K562 (cell line): ENCODE results near the gene ALDH16A1. TPM values are rescaled to one million over a fixed set of nuclear protein-coding genes. Genes with fewer than 3 reads are reported as not detected.
A peak's percentile ranks its signal among the peaks of the same experiment; 100 is the strongest.

Experiments used
- ATAC-seq: fragments of 200-7000 bp; cut with Tn5 transposase; 3 replicates; pipeline ENCODE4 v1.9.1; 2020; ENCODE audit warnings: moderate library complexity
- BruUV-seq: library from RNA; stranded (reverse); fragments of 400-500 nt; replicated peaks from 2 replicates; lab custom pipeline; 2021; lab: Mats Ljungman, UMichigan
- CTCF ChIA-PET: fragments of 300-600 bp; formaldehyde crosslinking; extraction: SDS; loops from one replicate; lab custom pipeline; 2021; ENCODE audit warnings: low intra/inter-chr PET ratio; lab: Yijun Ruan, JAX
- POLR2A ChIA-PET: fragments of 300-600, 350-650 bp; sonication (Branson Sonifier 250); formaldehyde crosslinking; extraction: SDS; loops from one replicate; lab custom pipeline; 2021; ENCODE audit warnings: antibody characterized with exemption, inconsistent platforms; lab: Yijun Ruan, JAX
- DNase-seq, 4 experiments: peaks; one replicate each; pipeline versions ENCODE4 v3.0.0 to v3.0.0-alpha.2; 2011 to 2018; ENCODE audit warnings: low spot score in 3 of 4, mixed read lengths in 3 of 4; ENCODE audit errors: extremely low read depth in 1 of 4
- FAIRE-seq: peaks from 2 replicates; lab custom pipeline; 2011; peaks lifted over from hg19 to GRCh38; lab: Jason Lieb, UNC
- H2AFZ ChIP-seq: 2 replicates; pipeline ENCODE4 v1.6.0; 2011; ENCODE audit warnings: low read depth, low read length, control low read depth, inconsistent platforms
- H3K27ac ChIP-seq: fragments of 200-600 bp; 3 replicates; pipeline ENCODE4 v1.8.0; 2011; ENCODE audit warnings: low read depth, mild to moderate bottlenecking, control low read depth, inconsistent platforms, low read length, moderate library complexity, mixed read lengths; ENCODE audit errors: extremely low read depth
- H3K27me3 ChIP-seq, 2 experiments: fragments of 300-600 bp in 1 of 2; 2 replicates in 1 of 2; 3 replicates in 1 of 2; pipeline versions ENCODE4 v1.6.0 to v1.8.0; 2011; ENCODE audit warnings: inconsistent platforms in 2 of 2, low read length in 2 of 2, mild to moderate bottlenecking in 1 of 2, mixed read lengths in 1 of 2, moderate library complexity in 1 of 2; ENCODE audit not compliant: control insufficient read depth in 2 of 2, insufficient read depth in 2 of 2
- H3K36me3 ChIP-seq: fragments of 300-600 bp; 3 replicates; pipeline ENCODE4 v1.8.0; 2011; ENCODE audit warnings: mild to moderate bottlenecking, low read length, inconsistent platforms; ENCODE audit not compliant: control insufficient read depth, insufficient read depth
- H3K4me1 ChIP-seq, 2 experiments: fragments of 200-600 bp in 1 of 2; replicated peaks in 1 of 2; 2 replicates in 1 of 2; 3 replicates in 1 of 2; pipeline versions ENCODE4 v1.5.1 to v1.8.0; 2011; ENCODE audit warnings: inconsistent platforms in 2 of 2, low read length in 2 of 2, mild to moderate bottlenecking in 1 of 2, mixed read lengths in 1 of 2, moderate library complexity in 1 of 2; ENCODE audit not compliant: control insufficient read depth in 2 of 2, insufficient read depth in 2 of 2
- H3K4me2 ChIP-seq: 2 replicates; pipeline ENCODE4 v1.6.1; 2011; ENCODE audit warnings: low read length, control low read depth, inconsistent platforms, mixed read lengths; ENCODE audit not compliant: insufficient read depth
- H3K4me3 ChIP-seq: fragments of 200-600 bp; sonication (generic), shearing (Covaris generic); 2 replicates; pipeline ENCODE4 v1.5.1; 2016; ENCODE audit warnings: control low read depth, inconsistent platforms
- H3K79me2 ChIP-seq: fragments of 200-600 bp; 3 replicates; pipeline ENCODE4 v1.8.0; 2011; ENCODE audit warnings: low read length, inconsistent platforms; ENCODE audit not compliant: control insufficient read depth, insufficient read depth
- H3K9ac ChIP-seq, 2 experiments: 2 replicates each; pipeline versions ENCODE4 v1.6.0 to v1.6.1; 2011; ENCODE audit warnings: low read depth in 2 of 2, low read length in 2 of 2, control low read depth in 1 of 2, inconsistent platforms in 1 of 2, mild to moderate bottlenecking in 1 of 2, mixed read lengths in 1 of 2; ENCODE audit not compliant: insufficient read depth in 1 of 2
- H3K9me1 ChIP-seq: one replicate; pipeline ENCODE4 v1.6.0; 2011; ENCODE audit warnings: inconsistent platforms, mild to moderate bottlenecking, low read length, moderate library complexity; ENCODE audit not compliant: control insufficient read depth, insufficient read depth
- H3K9me3 ChIP-seq: replicated peaks from 2 replicates; pipeline ENCODE4 v1.5.1; 2011; ENCODE audit warnings: low read depth, low read length, inconsistent platforms; ENCODE audit not compliant: control insufficient read depth, insufficient read depth
- H4K20me1 ChIP-seq: replicated peaks from 2 replicates; pipeline ENCODE4 v1.6.1; 2011; ENCODE audit warnings: low read length, inconsistent platforms, mixed read lengths; ENCODE audit not compliant: control insufficient read depth, insufficient read depth
- ARID2 ChIP-seq: fragments of 450-650 bp; IDR thresholded peaks from 2 replicates; pipeline ENCODE4 v1.6.1; 2017; ENCODE audit warnings: antibody characterized with exemption, mild to moderate bottlenecking
- EGR1 ChIP-seq: fragments of 450-650 bp; conservative IDR thresholded peaks from 2 replicates; pipeline ENCODE4 v1.6.1; 2017; ENCODE audit warnings: mild to moderate bottlenecking
- MYNN ChIP-seq, 2 experiments: sonication (generic); formaldehyde crosslinking in 1 of 2; IDR thresholded peaks; 2 replicates each; pipeline versions ENCODE4 v1.5.0 to v1.6.1; 2016 to 2020; ENCODE audit warnings: antibody characterized with exemption in 1 of 2, missing genetic modification reagents in 1 of 2
- ZBTB7A ChIP-seq: IDR thresholded peaks from 2 replicates; pipeline ENCODE4 v1.6.1; 2011; ENCODE audit warnings: low read depth, mild to moderate bottlenecking, low read length, moderate library complexity, borderline replicate concordance; ENCODE audit not compliant: control insufficient read depth
- WGBS: fragments of 100-300 bp; shearing (Covaris generic); methylation state at CpG from one replicate; pipeline ENCODE4 v1.1.6; 2016; ENCODE audit warnings: low coverage, mixed read lengths; ENCODE audit not compliant: insufficient coverage; ENCODE audit errors: missing lambda C conversion rate; 5-methylcytosine and 5-hydroxymethylcytosine counted together
- in situ Hi-C: fragments of 300-500 bp; cut with MboI; formaldehyde crosslinking; loops from 4 replicates; pipeline ENCODE4 v1.15.0; 2018; ENCODE audit warnings: inconsistent platforms, mixed read lengths
- intact Hi-C: fragments of 100-400 bp; cut with micrococcal nuclease; formaldehyde crosslinking; loops from 2 replicates; pipeline ENCODE4 v1.14.2; 2022
- polyA plus RNA-seq, 8 experiments: library from polyadenylated mRNA; depleted of rRNA in 4 of 8; stranded (reverse) in 5 of 8; unstranded in 3 of 8; fragments of >200 nt; fragmentation: Nextera tagmentation in 2 of 8; fragmentation: Illumina TruSeq in 1 of 8; extraction: Ambion mirVana in 2 of 8; extraction: Trizol in 1 of 8; gene quantifications; 2 replicates each; pipeline versions ENCODE4 v1.2.1 to v1.2.3, GENCODE V29; 2011 to 2014; ENCODE audit warnings: inconsistent platforms in 1 of 8, missing spikeins in 1 of 8
- total RNA-seq, 7 experiments: library from RNA; depleted of rRNA in 6 of 7; stranded (reverse); fragments of >200 nt in 6 of 7; fragmentation: Illumina TruSeq in 2 of 7; extraction: Trizol in 2 of 7; gene quantifications; 2 replicates each; pipeline versions ENCODE4 v1.2.1 to v1.2.3, GENCODE V29; 2011 to 2021; ENCODE audit warnings: low replicate concordance in 1 of 7
- TF ChIP-seq, protein P1 (sequence below): sonication (generic); formaldehyde crosslinking; IDR thresholded peaks from 2 replicates; pipeline ENCODE4 v1.8.0; 2022; ENCODE audit warnings: missing genetic modification reagents, mild to moderate bottlenecking, moderate library complexity, borderline replicate concordance

The ALDH16A1 gene
- total and polyA plus RNA-seq, 9 of the 15 experiments (the other 6 are each of a cell fraction or from before 2014, with no cell fraction given), result 2.2 to 52.2 (median 7.6) TPM

DNA sequence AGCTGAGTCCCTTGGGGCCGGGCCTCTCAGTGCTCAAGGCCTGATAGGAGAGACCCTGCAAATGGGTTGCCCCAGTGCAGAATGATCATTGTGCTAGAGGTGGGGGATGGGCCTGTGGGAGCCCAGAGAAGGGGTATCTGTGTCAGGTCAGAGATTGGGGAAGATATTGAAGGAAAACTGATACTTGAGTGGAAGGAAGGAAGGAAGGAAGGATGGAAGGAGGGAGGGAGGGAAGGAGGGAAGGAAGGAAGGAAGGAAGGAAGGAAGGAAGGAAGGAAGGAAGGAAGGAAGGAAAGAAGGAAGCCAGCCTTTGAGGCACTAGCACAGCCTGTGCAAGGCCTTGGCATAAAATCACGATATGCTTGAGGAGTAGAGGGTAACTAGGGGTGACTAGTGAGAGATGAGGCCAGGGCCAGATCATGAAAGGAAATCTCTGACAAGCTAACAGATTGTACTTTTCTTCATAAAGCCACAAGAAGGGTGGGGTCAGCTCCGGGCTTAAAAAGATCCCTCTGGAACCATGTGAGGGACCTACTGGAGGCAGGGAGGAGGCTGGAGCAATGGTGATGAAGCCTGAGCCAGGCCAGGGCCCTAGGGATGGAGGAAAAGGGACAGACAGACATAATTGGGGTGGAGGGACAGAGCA, 41.2 kb upstream of the ALDH16A1 start:
- H3K9ac ChIP-seq, result no peak overlapping the region; a peak in 1 of 4 replicates
- intact Hi-C loops (no loop called here), in situ Hi-C loops (no loop called here)
- no peaks in the 10 kb centered on the region for H3K27me3 ChIP-seq
- BruUV-seq, result no TSS peak
- no peaks in the 10 kb centered on the region for H3K79me2 ChIP-seq
- no peak overlapping the region for H3K27ac ChIP-seq
- no peaks in the 10 kb centered on the region for H3K9me3 ChIP-seq
- no peak overlapping the region for H3K4me3 ChIP-seq
- ATAC-seq (no peak), FAIRE-seq (no peak), DNase-seq (no peak)
- TF ChIP-seq MYNN (IDR thresholded peaks at IDR 0.05), result no peak
- no peak for TF ChIP-seq MYNN (CRISPR knock-in tag; IDR thresholded peaks at IDR 0.05)
- TF ChIP-seq ZBTB7A, result no peak
- TF ChIP-seq EGR1, result no peak
- H2AFZ ChIP-seq, result no peak overlapping the region
- POLR2A ChIA-PET, result interaction anchor here (0.6 to 1.0 kb wide), 5 partner anchors 9 to 23 kb away, joined by 3 to 6 read pairs (median 4); no protein-coding TSS in a partner anchor
- H3K4me1 ChIP-seq, result peaks cover 35 to 53% of the 10 kb centered on the region in 2 experiments
- H4K20me1 ChIP-seq, result no peaks in the 10 kb centered on the region
- H3K4me2 ChIP-seq, result no peak overlapping the region
- CTCF ChIA-PET, result no interaction called here
- H3K36me3 ChIP-seq, result no peaks in the 10 kb centered on the region
- H3K9me1 ChIP-seq, result no peaks in the 10 kb centered on the region
- 28% methylated on average over 3 of the region's 3 CpGs for WGBS

DNA sequence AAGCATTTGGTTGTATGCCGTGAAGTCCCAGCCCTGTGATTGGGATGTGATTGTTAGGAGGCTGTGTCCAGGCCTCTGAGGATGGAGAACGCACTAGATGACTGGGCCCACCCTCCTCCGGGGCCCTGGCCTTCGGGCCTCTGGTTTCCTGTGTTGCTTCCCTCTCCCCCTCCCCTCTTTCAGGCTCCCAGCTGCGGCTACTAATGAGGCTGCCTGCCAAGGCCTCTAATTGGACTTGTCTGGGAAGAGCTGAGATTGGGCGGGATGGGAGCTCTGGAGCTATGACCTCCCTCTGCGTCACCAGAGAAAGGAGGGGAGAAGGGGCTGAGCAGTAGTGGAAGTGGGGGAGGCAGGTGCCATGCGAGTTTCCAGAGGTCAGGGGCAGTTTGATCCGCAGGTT, 39.7 kb upstream of the ALDH16A1 start:
- DNase-seq (no peak), FAIRE-seq (no peak), ATAC-seq (no peak)
- H3K9me1 ChIP-seq, result no peaks in the 10 kb centered on the region
- no peaks in the 10 kb centered on the region for H3K79me2 ChIP-seq
- in situ Hi-C loops, result no loop called here
- 71% methylated on average over 9 of the region's 9 CpGs for WGBS
- BruUV-seq, result no TSS peak
- peak overlapping the region in 1 of 2 experiments; percentile 70; a peak in 2 of 4 replicates for H3K9ac ChIP-seq
- POLR2A ChIA-PET, result interaction anchor here (1.0 to 1.4 kb wide), 2 partner anchors 11 to 263 kb away, joined by 3 to 6 read pairs; partner anchors contain the start of gene PTH2
- H3K4me1 ChIP-seq, result peaks cover 30 to 50% of the 10 kb centered on the region in 2 experiments
- H2AFZ ChIP-seq, result peak overlapping the region; percentile 29; the same call in 1 of the 2 replicates
- no peaks in the 10 kb centered on the region for H3K36me3 ChIP-seq
- H3K9me3 ChIP-seq, result no peaks in the 10 kb centered on the region
- no peaks in the 10 kb centered on the region for H3K27me3 ChIP-seq
- H3K4me2 ChIP-seq, result no peak overlapping the region
- TF ChIP-seq ARID2, result no peak
- TF ChIP-seq, protein P1, sequence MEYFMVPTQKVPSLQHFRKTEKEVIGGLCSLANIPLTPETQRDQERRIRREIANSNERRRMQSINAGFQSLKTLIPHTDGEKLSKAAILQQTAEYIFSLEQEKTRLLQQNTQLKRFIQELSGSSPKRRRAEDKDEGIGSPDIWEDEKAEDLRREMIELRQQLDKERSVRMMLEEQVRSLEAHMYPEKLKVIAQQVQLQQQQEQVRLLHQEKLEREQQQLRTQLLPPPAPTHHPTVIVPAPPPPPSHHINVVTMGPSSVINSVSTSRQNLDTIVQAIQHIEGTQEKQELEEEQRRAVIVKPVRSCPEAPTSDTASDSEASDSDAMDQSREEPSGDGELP (CRISPR knock-in tag), result 0 out of 2 replicates have a peak, but pooled peaks have one; percentile 6
- TF ChIP-seq, all 486 proteins: peak for 1
- intact Hi-C loops, result no loop called here
- H3K27ac ChIP-seq, result no peak overlapping the region
- CTCF ChIA-PET, result no interaction called here
- no peak overlapping the region for H3K4me3 ChIP-seq
- H4K20me1 ChIP-seq, result no peaks in the 10 kb centered on the region
